H1 (cell line): ENCODE measurements around the gene SEMA7A. TPM values are rescaled to one million over a fixed set of nuclear protein-coding genes. Genes with fewer than 3 reads are reported as not detected.

ENCODE experiments used
- ATF2 ChIP-seq: IDR thresholded peaks from 2 replicates; pipeline ENCODE4 v1.6.1; 2012; ENCODE audit warnings: low read length, inconsistent platforms
- CTCF ChIP-seq, 3 experiments: IDR thresholded peaks; 1 replicate in 2 of 3; 2 replicates in 1 of 3; pipeline versions ENCODE4 v1.5.1 to v1.6.1; 2011; ENCODE audit warnings: low read length in 3 of 3, mild to moderate bottlenecking in 3 of 3, inconsistent platforms in 2 of 3, low read depth in 1 of 3, moderate library complexity in 1 of 3; ENCODE audit not compliant: insufficient read depth in 1 of 3; ENCODE audit errors: control extremely low read depth in 1 of 3
- NRF1 ChIP-seq: IDR thresholded peaks from 2 replicates; pipeline ENCODE4 v1.6.1; 2011; ENCODE audit warnings: mild to moderate bottlenecking, low read depth, low read length, improper control_type of control experiment
- SP4 ChIP-seq: IDR thresholded peaks from 2 replicates; pipeline ENCODE4 v1.6.1; 2012; ENCODE audit warnings: low read length, inconsistent platforms
- ZNF274 ChIP-seq: IDR thresholded peaks from 2 replicates; pipeline ENCODE4 v1.7.0; 2012; ENCODE audit warnings: low read length, borderline replicate concordance; ENCODE audit errors: extremely low read depth
- polyA plus RNA-seq, 7 experiments: library from polyadenylated mRNA; depleted of rRNA in 3 of 7; stranded (reverse) in 5 of 7; unstranded in 2 of 7; fragments of >200 nt in 5 of 7; fragments of 200-250 nt in 2 of 7; gene quantifications; 1 replicate in 5 of 7; 2 replicates in 1 of 7; 4 replicates in 1 of 7; pipeline versions ENCODE4 v1.2.1 to v1.2.3, GENCODE V29; 2011 to 2013; ENCODE audit warnings: missing spikeins in 2 of 7, mixed read lengths in 2 of 7
- total RNA-seq: library from RNA; stranded (reverse); fragmentation: NEBNext Ultra II Directional; extraction: Animal tissue kit (Norgen Biotek cat#: 25700); gene quantifications from 2 replicates; pipeline ENCODE4 v1.2.1, GENCODE V29; 2021

SEMA7A gene
- total and polyA plus RNA-seq, 2 of the 8 experiments (the other 6 are each of a cell fraction or from before 2014, with no cell fraction given) = 10.7 to 15.0 TPM

- no peak for TF ChIP-seq CTCF (IDR thresholded peaks at IDR 0.05; ENCODE audit: control extremely low read depth in 1 of 3, insufficient read depth in 1 of 3, low read depth in 1 of 3, low read length in 3 of 3)
- TF ChIP-seq SP4 = no peak
- no peak for TF ChIP-seq ZNF274
- TF ChIP-seq ATF2 = no peak
- TF ChIP-seq NRF1 = no peak
Measured at GRCh38 chr15:74383286-74383685, 50.5 kb downstream of the SEMA7A start (continued).
